ENCODE data around the gene METAP1D.

GRCh38 chr2:172013396-172013795, 13.6 kb downstream of the METAP1D start:
- TF ChIP-seq CTCF (IDR thresholded peaks at IDR 0.05) (no peak), EP300 (IDR thresholded peaks at IDR 0.05) (no peak), POLR2A (IDR thresholded peaks at IDR 0.05) (no peak), POLR2AphosphoS5 (IDR thresholded peaks at IDR 0.05) (no peak)
